ENCODE data around the gene CTNNA2.

DNA sequence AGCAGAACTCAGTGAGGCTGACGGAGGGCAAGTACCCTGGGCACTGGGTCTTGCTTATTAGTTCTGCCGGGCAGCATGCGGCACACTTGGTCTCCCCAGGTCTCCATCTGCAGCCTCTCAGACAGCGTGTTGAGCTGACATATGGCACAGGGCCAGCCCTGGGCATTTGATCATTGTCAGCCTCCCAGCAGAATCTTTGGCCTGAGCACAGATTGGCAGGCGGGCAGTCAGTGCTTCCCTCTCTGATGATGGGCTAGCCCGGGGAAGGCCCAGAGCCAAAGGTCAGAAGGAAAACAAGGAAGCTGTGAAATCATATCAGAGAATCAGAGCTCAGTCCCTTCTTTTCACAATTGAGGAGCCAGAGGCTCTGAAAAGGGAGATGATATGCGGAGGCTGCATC lies 941.8 kb downstream of the CTNNA2 start:
- TF ChIP-seq, protein P1, sequence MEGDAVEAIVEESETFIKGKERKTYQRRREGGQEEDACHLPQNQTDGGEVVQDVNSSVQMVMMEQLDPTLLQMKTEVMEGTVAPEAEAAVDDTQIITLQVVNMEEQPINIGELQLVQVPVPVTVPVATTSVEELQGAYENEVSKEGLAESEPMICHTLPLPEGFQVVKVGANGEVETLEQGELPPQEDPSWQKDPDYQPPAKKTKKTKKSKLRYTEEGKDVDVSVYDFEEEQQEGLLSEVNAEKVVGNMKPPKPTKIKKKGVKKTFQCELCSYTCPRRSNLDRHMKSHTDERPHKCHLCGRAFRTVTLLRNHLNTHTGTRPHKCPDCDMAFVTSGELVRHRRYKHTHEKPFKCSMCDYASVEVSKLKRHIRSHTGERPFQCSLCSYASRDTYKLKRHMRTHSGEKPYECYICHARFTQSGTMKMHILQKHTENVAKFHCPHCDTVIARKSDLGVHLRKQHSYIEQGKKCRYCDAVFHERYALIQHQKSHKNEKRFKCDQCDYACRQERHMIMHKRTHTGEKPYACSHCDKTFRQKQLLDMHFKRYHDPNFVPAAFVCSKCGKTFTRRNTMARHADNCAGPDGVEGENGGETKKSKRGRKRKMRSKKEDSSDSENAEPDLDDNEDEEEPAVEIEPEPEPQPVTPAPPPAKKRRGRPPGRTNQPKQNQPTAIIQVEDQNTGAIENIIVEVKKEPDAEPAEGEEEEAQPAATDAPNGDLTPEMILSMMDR (IDR thresholded peaks at IDR 0.05): no peak
- no peak for TF ChIP-seq ZFX (IDR thresholded peaks at IDR 0.05; ENCODE audit: borderline replicate concordance)

All from 22Rv1 (cell line).